Breast epithelium (tissue), 3 donors: ENCODE results near the gene ARPC5L.

Experiments used
- CTCF ChIP-seq, 3 donors: fragments of 450-650 bp; IDR thresholded peaks; one replicate each; pipeline ENCODE4 v1.5.1; 2016 to 2017; ENCODE audit warnings: antibody characterized with exemption in 3 of 3, mild to moderate bottlenecking in 3 of 3, moderate library complexity in 3 of 3
- POLR2A ChIP-seq: fragments of 450-650 bp; IDR thresholded peaks from one replicate; pipeline ENCODE4 v1.6.1; 2016; ENCODE audit warnings: antibody characterized with exemption, mild to moderate bottlenecking, moderate library complexity

DNA sequence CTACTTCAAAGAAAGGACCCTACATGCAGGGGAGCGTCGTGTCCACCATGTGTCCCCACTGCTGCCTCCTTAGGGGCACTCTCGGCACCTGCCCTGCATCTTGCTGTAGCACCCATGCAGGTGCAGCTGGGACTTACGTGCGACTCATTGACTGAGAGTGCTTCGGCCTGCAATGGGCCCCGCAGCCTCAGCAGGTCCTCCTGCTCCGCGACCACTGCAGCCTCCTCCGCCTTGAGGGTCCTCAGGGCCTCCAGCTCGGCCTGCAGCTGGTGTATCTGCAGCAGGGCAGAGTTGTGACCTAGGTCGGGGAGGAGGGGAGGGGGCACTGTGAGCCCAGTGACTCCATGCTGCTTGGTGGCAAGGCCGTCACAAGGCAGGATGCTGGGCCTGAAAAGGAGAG lies 27.1 kb downstream of the ARPC5L start:
- no peak for TF ChIP-seq POLR2A
- no peak for TF ChIP-seq CTCF (IDR thresholded peaks at IDR 0.05)
